Measurements from ENCODE around the gene CIROP. TPM values are rescaled to one million over a fixed set of nuclear protein-coding genes. Genes with fewer than 3 reads are reported as not detected.

The CIROP gene
- total and polyA plus RNA-seq, 2 experiments from 2014 or later: not detected

GRCh38 chr14:23136566-23137133 lies 31.9 kb upstream of the CIROP start:
- Histone ChIP-seq H3K4me1 (ENCODE audit: insufficient read depth) (peaks cover 4% of the 10 kb centered on the region), H3K9me2 (replicated peaks; ENCODE audit: insufficient read depth) (no peaks in the 10 kb centered on the region), H3K27ac (no peak overlapping the region), H3K79me2 (no peaks in the 10 kb centered on the region), H4K20me1 (ENCODE audit: insufficient read depth, poor library complexity, severe bottlenecking) (no peaks in the 10 kb centered on the region), H3K4me3 (no peak overlapping the region), H3K9me3 (ENCODE audit: low read depth) (no peaks in the 10 kb centered on the region), H3K27me3 (no peaks in the 10 kb centered on the region), H3K4me2 (no peak overlapping the region), H2AFZ (no peak overlapping the region), H3K36me3 (replicated peaks; ENCODE audit: insufficient read depth, low read depth) (no peaks in the 10 kb centered on the region)
- TF ChIP-seq EZH2 (IDR thresholded peaks at IDR 0.05; ENCODE audit: borderline replicate concordance) (no peak), CTCF (IDR thresholded peaks at IDR 0.05; ENCODE audit: poor library complexity) (no peak), EZH2phosphoT487 (IDR thresholded peaks at IDR 0.05; ENCODE audit: low read depth, severe bottlenecking, unreplicated experiment) (no peak)
- no peak for DNase-seq (ENCODE audit: low spot score)
- 87% methylated on average over 16 of the region's 16 CpGs for WGBS (ENCODE audit: low lambda C conversion rate, missing lambda C conversion rate)

- Histone ChIP-seq H4K20me1 (ENCODE audit: insufficient read depth, poor library complexity, severe bottlenecking) (no peaks in the 10 kb centered on the region), H3K27me3 (no peaks in the 10 kb centered on the region), H3K36me3 (replicated peaks; ENCODE audit: insufficient read depth, low read depth) (no peaks in the 10 kb centered on the region), H2AFZ (no peak overlapping the region), H3K79me2 (no peaks in the 10 kb centered on the region), H3K9me3 (ENCODE audit: low read depth) (no peaks in the 10 kb centered on the region), H3K4me2 (no peak overlapping the region), H3K4me3 (no peak overlapping the region), H3K4me1 (ENCODE audit: insufficient read depth) (no peaks in the 10 kb centered on the region), H3K9me2 (replicated peaks; ENCODE audit: insufficient read depth) (no peaks in the 10 kb centered on the region), H3K27ac (no peak overlapping the region)
- 94% methylated on average over 8 of the region's 8 CpGs for WGBS (ENCODE audit: low lambda C conversion rate, missing lambda C conversion rate)
- DNase-seq (ENCODE audit: low spot score): no peak
- TF ChIP-seq CTCF (IDR thresholded peaks at IDR 0.05; ENCODE audit: poor library complexity) (no peak), EZH2 (IDR thresholded peaks at IDR 0.05; ENCODE audit: borderline replicate concordance) (no peak), EZH2phosphoT487 (IDR thresholded peaks at IDR 0.05; ENCODE audit: low read depth, severe bottlenecking, unreplicated experiment) (no peak)
These were observed 28.2 kb upstream of the CIROP start for GRCh38 chr14:23132970-23133369.

GRCh38 chr14:23131482-23131881 lies 26.7 kb upstream of the CIROP start:
- H3K27ac ChIP-seq: no peak overlapping the region
- H3K9me2 ChIP-seq (replicated peaks; ENCODE audit: insufficient read depth): no peaks in the 10 kb centered on the region
- no peaks in the 10 kb centered on the region for H3K9me3 ChIP-seq (ENCODE audit: low read depth)
- H3K4me1 ChIP-seq (ENCODE audit: insufficient read depth): no peaks in the 10 kb centered on the region
- no peak for DNase-seq (ENCODE audit: low spot score)
- H3K79me2 ChIP-seq: no peaks in the 10 kb centered on the region
- 93% methylated on average over 5 of the region's 5 CpGs for WGBS (ENCODE audit: low lambda C conversion rate, missing lambda C conversion rate)
- no peaks in the 10 kb centered on the region for H3K27me3 ChIP-seq
- H3K36me3 ChIP-seq (replicated peaks; ENCODE audit: insufficient read depth, low read depth): no peaks in the 10 kb centered on the region
- H3K4me2 ChIP-seq: no peak overlapping the region
- H3K4me3 ChIP-seq: no peak overlapping the region
- TF ChIP-seq CTCF (IDR thresholded peaks at IDR 0.05; ENCODE audit: poor library complexity) (no peak), EZH2 (IDR thresholded peaks at IDR 0.05; ENCODE audit: borderline replicate concordance) (no peak), EZH2phosphoT487 (IDR thresholded peaks at IDR 0.05; ENCODE audit: low read depth, severe bottlenecking, unreplicated experiment) (no peak)
- H4K20me1 ChIP-seq (ENCODE audit: insufficient read depth, poor library complexity, severe bottlenecking): no peaks in the 10 kb centered on the region
- H2AFZ ChIP-seq: no peak overlapping the region
